Measurements from ENCODE around the gene TRAPPC4. TPM values are rescaled to one million over a fixed set of nuclear protein-coding genes. Genes with fewer than 3 reads are reported as not detected.
"Not testable (repeated sequence)": the region's sequence is repeated elsewhere in the genome, so short reads cannot be mapped to it uniquely, and the experiment has no call there.

The TRAPPC4 gene
- total RNA-seq, 5 donors from 2014 or later (not counting 1 experiment from before 2014, with no cell fraction given), result 65.0 to 78.5 (median 74.3) TPM

DNA sequence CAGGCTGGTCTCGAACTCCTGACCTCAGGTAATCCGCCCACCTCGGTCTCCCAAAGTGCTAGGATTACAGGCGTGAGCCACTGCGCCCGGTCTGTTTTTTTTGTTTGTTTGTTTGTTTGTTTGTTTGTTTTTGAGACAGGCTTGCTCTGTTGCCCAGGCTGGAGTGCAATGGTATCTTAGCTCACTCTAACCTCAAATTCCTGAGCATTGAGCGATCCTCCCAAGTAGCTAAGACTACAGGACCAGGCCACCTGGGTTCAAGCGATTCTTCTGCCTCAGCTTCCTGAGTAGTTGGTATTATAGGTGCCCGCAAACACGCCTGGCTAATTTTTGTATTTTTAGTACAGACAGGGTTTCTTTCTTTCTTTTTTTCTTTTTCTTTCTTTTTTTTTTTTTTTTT, 14.9 kb downstream of the TRAPPC4 start:
- H3K4me1 ChIP-seq (ENCODE audit: control insufficient read depth in 1 of 2, extremely low read depth in 1 of 2, insufficient read depth in 2 of 2, low read length in 2 of 2), result peaks cover 0 to 22% of the 10 kb centered on the region in 2 experiments
- H3K36me3 Mint-ChIP-seq; H3K4me3 ChIP-seq (ENCODE audit: control insufficient read depth in 1 of 2, extremely low read depth in 1 of 2, low read length in 1 of 2); H3K27ac ChIP-seq (ENCODE audit: low read length); DNase-seq; H3K4me3 Mint-ChIP-seq; H3K27ac Mint-ChIP-seq; ATAC-seq (replicated peaks in 1 of 4); H3K27me3 Mint-ChIP-seq; H3K27me3 ChIP-seq (replicated peaks in 1 of 2; ENCODE audit: control insufficient read depth in 2 of 2, extremely low read depth in 1 of 2, insufficient read depth in 2 of 2, low read length in 1 of 2); H3K9me3 Mint-ChIP-seq; H3K9me3 ChIP-seq; H3K36me3 ChIP-seq (ENCODE audit: control insufficient read depth in 2 of 2, extremely low read depth in 1 of 2, insufficient read depth in 1 of 2, low read length in 1 of 2): not testable (repeated sequence)
- CTCF ChIA-PET, result interaction anchor here in 1 of 2 donors (0.7 kb wide), 2 partner anchors 22 to 598 kb away, joined by 5 to 6 read pairs; no protein-coding TSS in a partner anchor
- WGBS (ENCODE audit: insufficient coverage), result no CpG with 5 or more reads among the region's 10 CpGs
- H3K4me1 Mint-ChIP-seq, result peaks cover 15 to 19% (median 16%) of the 10 kb centered on the region in 3 donors
- POLR2A ChIA-PET, result interaction anchor here in 1 of 2 donors (0.7 kb wide), 1 partner anchor 14 kb away, joined by 9 read pairs; no protein-coding TSS in a partner anchor

DNA sequence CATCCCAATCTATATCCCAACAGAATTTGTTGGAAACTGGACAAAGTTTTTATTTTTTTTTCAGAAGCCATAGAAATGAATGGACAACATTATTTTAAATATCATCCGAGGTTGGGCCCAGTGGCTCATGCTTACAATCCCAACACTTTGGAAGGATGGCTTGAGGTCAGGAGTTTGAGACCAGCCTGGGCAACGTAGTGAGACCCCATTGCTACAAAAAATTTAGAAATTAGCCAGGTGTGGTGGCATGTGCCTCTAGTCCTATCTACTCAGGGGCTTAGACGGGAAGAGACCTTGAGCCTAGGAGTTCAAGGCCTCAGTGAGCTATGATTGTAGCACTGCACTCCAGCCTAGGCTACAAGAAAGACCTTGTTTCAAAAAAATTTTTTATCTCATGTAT, 16.2 kb downstream of the TRAPPC4 start:
- Mint-ChIP-seq H3K4me3 (no peak overlapping the region), H3K4me1 (peaks cover 2 to 6% (median 3%) of the 10 kb centered on the region in 3 donors), H3K27me3 (no peaks in the 10 kb centered on the region), H3K9me3 (no peaks in the 10 kb centered on the region), H3K36me3 (no peaks in the 10 kb centered on the region), H3K27ac (no peak overlapping the region)
- POLR2A ChIA-PET, result no interaction called here
- ATAC-seq (replicated peaks in 1 of 4), result no peak
- 100% methylated on average over 1 of the region's 3 CpGs for WGBS (ENCODE audit: insufficient coverage)
- CTCF ChIA-PET, result no interaction called here
- no peak overlapping the region for H3K27ac ChIP-seq (ENCODE audit: low read length)
- no peaks in the 10 kb centered on the region for H3K9me3 ChIP-seq
- no peak for DNase-seq
- no peak overlapping the region for H3K4me3 ChIP-seq (ENCODE audit: control insufficient read depth in 1 of 2, extremely low read depth in 1 of 2, low read length in 1 of 2)
- peaks cover 0 to 8% of the 10 kb centered on the region in 2 experiments for H3K4me1 ChIP-seq (ENCODE audit: control insufficient read depth in 1 of 2, extremely low read depth in 1 of 2, insufficient read depth in 2 of 2, low read length in 2 of 2)
- no peaks in the 10 kb centered on the region for H3K27me3 ChIP-seq (replicated peaks in 1 of 2; ENCODE audit: control insufficient read depth in 2 of 2, extremely low read depth in 1 of 2, insufficient read depth in 2 of 2, low read length in 1 of 2)
- H3K36me3 ChIP-seq (ENCODE audit: control insufficient read depth in 2 of 2, extremely low read depth in 1 of 2, insufficient read depth in 1 of 2, low read length in 1 of 2), result no peaks in the 10 kb centered on the region

DNA sequence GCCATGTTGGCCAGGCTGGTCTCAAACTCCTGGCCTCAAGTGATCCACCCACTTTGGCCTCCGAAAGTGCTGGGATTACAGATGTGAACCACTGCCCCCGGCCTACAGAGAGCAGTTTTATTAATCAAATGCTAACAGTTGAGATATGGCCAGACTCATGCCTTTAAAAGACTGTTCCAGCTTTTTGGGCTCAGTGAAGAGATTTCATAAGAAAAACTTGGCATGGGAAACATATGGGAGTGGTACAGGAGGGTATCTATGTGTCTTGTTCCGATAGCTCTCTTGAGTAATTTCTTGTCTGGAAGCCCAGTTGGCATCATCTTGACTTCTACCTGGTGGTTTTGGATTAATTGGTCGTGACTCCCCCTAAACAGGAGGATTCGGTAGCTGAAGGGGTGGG, 20.3 kb downstream of the TRAPPC4 start:
- H3K4me1 ChIP-seq (ENCODE audit: control insufficient read depth in 1 of 2, extremely low read depth in 1 of 2, insufficient read depth in 2 of 2, low read length in 2 of 2), result no peaks in the 10 kb centered on the region
- ChIA-PET POLR2A (no interaction called here), CTCF (no interaction called here)
- ATAC-seq (replicated peaks in 1 of 4) (no peak), DNase-seq (no peak)
- no peaks in the 10 kb centered on the region for H3K36me3 Mint-ChIP-seq
- no peaks in the 10 kb centered on the region for H3K4me1 Mint-ChIP-seq
- H3K27ac Mint-ChIP-seq, result no peak overlapping the region
- no peaks in the 10 kb centered on the region for H3K36me3 ChIP-seq (ENCODE audit: control insufficient read depth in 2 of 2, extremely low read depth in 1 of 2, insufficient read depth in 1 of 2, low read length in 1 of 2)
- no peaks in the 10 kb centered on the region for H3K27me3 Mint-ChIP-seq
- H3K27me3 ChIP-seq (replicated peaks in 1 of 2; ENCODE audit: control insufficient read depth in 2 of 2, extremely low read depth in 1 of 2, insufficient read depth in 2 of 2, low read length in 1 of 2), result no peaks in the 10 kb centered on the region
- H3K4me3 Mint-ChIP-seq, result no peak overlapping the region
- no peak overlapping the region for H3K4me3 ChIP-seq (ENCODE audit: control insufficient read depth in 1 of 2, extremely low read depth in 1 of 2, low read length in 1 of 2)
- WGBS (ENCODE audit: insufficient coverage), result 97% methylated on average over 3 of the region's 5 CpGs
- no peak overlapping the region for H3K27ac ChIP-seq (ENCODE audit: low read length)
- no peaks in the 10 kb centered on the region for H3K9me3 Mint-ChIP-seq
- H3K9me3 ChIP-seq, result no peaks in the 10 kb centered on the region

DNA sequence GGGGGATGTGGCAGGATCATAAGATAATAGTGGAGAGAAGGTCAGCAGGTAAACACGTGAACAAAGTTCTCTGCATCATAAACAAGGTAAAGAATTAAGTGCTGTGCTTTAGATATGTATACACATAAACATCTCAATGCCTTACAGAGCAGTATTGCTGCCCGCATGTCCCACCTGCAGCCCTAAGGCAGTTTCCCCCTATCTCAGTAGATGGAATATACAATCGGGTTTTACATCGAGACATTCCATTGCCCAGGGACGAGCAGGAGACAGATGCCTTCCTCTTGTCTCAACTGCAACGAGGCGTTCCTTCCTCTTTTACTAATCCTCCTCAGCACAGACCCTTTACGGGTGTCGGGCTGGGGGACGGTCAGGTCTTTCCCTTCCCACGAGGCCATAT, 20.9 kb downstream of the TRAPPC4 start:
- H3K27me3 ChIP-seq (replicated peaks in 1 of 2; ENCODE audit: control insufficient read depth in 2 of 2, extremely low read depth in 1 of 2, insufficient read depth in 2 of 2, low read length in 1 of 2); POLR2A ChIA-PET; H3K4me1 Mint-ChIP-seq; H3K4me3 ChIP-seq (ENCODE audit: control insufficient read depth in 1 of 2, extremely low read depth in 1 of 2, low read length in 1 of 2); H3K4me3 Mint-ChIP-seq; H3K36me3 Mint-ChIP-seq; H3K4me1 ChIP-seq (ENCODE audit: control insufficient read depth in 1 of 2, extremely low read depth in 1 of 2, insufficient read depth in 2 of 2, low read length in 2 of 2); H3K9me3 Mint-ChIP-seq; H3K27ac ChIP-seq (ENCODE audit: low read length); H3K9me3 ChIP-seq; CTCF ChIA-PET; DNase-seq; ATAC-seq (replicated peaks in 1 of 4); H3K27ac Mint-ChIP-seq; H3K27me3 Mint-ChIP-seq; H3K36me3 ChIP-seq (ENCODE audit: control insufficient read depth in 2 of 2, extremely low read depth in 1 of 2, insufficient read depth in 1 of 2, low read length in 1 of 2): not testable (repeated sequence)
- WGBS (ENCODE audit: insufficient coverage), result 60% methylated on average over 1 of the region's 11 CpGs

DNA sequence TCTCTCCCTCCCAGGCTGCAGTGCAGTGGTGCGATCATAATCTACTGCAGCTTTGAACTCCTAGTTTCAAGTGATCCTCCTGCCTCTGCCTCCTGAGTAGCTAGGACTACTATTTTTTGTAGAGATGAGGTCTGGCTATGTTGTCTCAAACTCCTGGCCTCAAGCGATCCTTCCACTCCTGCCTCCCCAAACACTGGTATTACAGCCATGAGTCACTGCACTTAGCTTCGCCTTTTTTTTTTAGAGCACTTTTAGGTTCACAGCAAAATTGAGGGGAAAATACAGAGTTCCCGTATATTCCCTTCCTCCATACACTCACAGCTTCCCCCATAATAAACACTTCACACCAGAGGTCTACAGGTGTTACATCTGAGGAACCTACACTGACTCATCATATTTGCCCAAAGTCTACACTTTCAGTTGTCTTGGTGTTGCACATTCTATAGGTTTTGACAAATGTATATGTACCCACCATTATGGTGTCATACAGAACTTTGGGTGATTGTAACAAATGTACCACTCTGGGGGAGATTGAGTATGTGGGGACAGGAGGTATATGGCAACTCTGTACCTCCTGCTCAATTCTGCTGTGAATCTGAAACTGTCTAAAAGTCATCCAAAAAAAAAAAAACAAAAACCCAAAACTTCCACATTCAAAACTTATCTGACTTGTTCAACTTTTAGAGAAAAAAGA, 23.4 kb downstream of the TRAPPC4 start:
- POLR2A ChIA-PET, result interaction anchor here in 1 of 2 donors (0.7 to 1.0 kb wide), 2 partner anchors 8 to 1045 kb away, joined by 9 read pairs; no protein-coding TSS in a partner anchor
- H3K27me3 ChIP-seq (replicated peaks in 1 of 2; ENCODE audit: control insufficient read depth in 2 of 2, extremely low read depth in 1 of 2, insufficient read depth in 2 of 2, low read length in 1 of 2), result no peaks in the 10 kb centered on the region
- Mint-ChIP-seq H3K27me3 (no peaks in the 10 kb centered on the region), H3K4me1 (no peaks in the 10 kb centered on the region), H3K27ac (no peak overlapping the region), H3K36me3 (peaks cover 19% of the 10 kb centered on the region), H3K9me3 (no peaks in the 10 kb centered on the region), H3K4me3 (no peak overlapping the region)
- no peaks in the 10 kb centered on the region for H3K9me3 ChIP-seq
- CTCF ChIA-PET, result interaction anchor here (0.5 to 1.0 kb wide), 3 partner anchors 10 to 760 kb away, joined by 3 to 4 read pairs (median 4); partner anchors contain the start of gene CBL (in 1 of the 2)
- H3K4me3 ChIP-seq (ENCODE audit: control insufficient read depth in 1 of 2, extremely low read depth in 1 of 2, low read length in 1 of 2), result no peak overlapping the region
- no peaks in the 10 kb centered on the region for H3K4me1 ChIP-seq (ENCODE audit: control insufficient read depth in 1 of 2, extremely low read depth in 1 of 2, insufficient read depth in 2 of 2, low read length in 2 of 2)
- DNase-seq, result no peak
- peaks cover 12 to 19% of the 10 kb centered on the region in 2 donors for H3K36me3 ChIP-seq (ENCODE audit: control insufficient read depth in 2 of 2, extremely low read depth in 1 of 2, insufficient read depth in 1 of 2, low read length in 1 of 2)
- H3K27ac ChIP-seq (ENCODE audit: low read length), result no peak overlapping the region
- no peak for ATAC-seq (replicated peaks in 1 of 4)
- WGBS (ENCODE audit: insufficient coverage), result 86% methylated on average over 1 of the region's 4 CpGs

DNA sequence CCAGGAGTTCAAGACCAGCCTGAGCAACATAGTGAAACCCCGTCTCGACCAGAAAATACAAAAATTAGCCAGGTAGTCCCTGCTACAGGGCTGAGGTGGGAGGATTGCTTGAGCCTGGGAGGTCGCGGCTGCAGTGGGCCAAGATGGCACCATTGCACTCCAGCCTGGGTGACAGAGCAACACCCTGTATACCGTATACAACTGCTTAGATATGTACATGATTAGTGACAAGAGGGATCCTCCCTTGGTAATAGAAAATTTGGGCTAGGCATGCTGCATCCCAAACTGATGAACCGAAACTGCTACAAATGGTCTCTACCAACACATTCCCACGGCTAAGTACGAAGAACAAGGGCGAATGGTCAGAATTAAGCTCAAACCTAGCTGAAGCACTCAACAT, 24.4 kb downstream of the TRAPPC4 start:
- POLR2A ChIA-PET, result no interaction called here
- WGBS (ENCODE audit: insufficient coverage), result 100% methylated on average over 4 of the region's 9 CpGs
- H3K4me3 Mint-ChIP-seq, result no peak overlapping the region

More for the DNA sequence above, 24.4 kb downstream of the TRAPPC4 start:
- Mint-ChIP-seq H3K4me1 (no peaks in the 10 kb centered on the region), H3K27ac (no peak overlapping the region), H3K9me3 (no peaks in the 10 kb centered on the region), H3K36me3 (peaks cover 27% of the 10 kb centered on the region), H3K27me3 (no peaks in the 10 kb centered on the region)
- H3K36me3 ChIP-seq (ENCODE audit: control insufficient read depth in 2 of 2, extremely low read depth in 1 of 2, insufficient read depth in 1 of 2, low read length in 1 of 2), result peaks cover 12 to 28% of the 10 kb centered on the region in 2 donors
- ATAC-seq (replicated peaks in 1 of 4), result no peak
- H3K4me3 ChIP-seq (ENCODE audit: control insufficient read depth in 1 of 2, extremely low read depth in 1 of 2, low read length in 1 of 2), result no peak overlapping the region
- DNase-seq, result no peak
- H3K27me3 ChIP-seq (replicated peaks in 1 of 2; ENCODE audit: control insufficient read depth in 2 of 2, extremely low read depth in 1 of 2, insufficient read depth in 2 of 2, low read length in 1 of 2), result no peaks in the 10 kb centered on the region
- H3K9me3 ChIP-seq, result no peaks in the 10 kb centered on the region
- no peak overlapping the region for H3K27ac ChIP-seq (ENCODE audit: low read length)
- H3K4me1 ChIP-seq (ENCODE audit: control insufficient read depth in 1 of 2, extremely low read depth in 1 of 2, insufficient read depth in 2 of 2, low read length in 2 of 2), result no peaks in the 10 kb centered on the region
- CTCF ChIA-PET, result no interaction called here
